Astrocyte (in vitro differentiated cells and primary cell): ENCODE results near the gene APBB2. TPM values are rescaled to one million over a fixed set of nuclear protein-coding genes. Genes with fewer than 3 reads are reported as not detected.

Source experiments
- DNase-seq: peaks from one replicate; pipeline ENCODE4 v3.0.0-alpha.2; 2010; ENCODE audit warnings: low read depth
- FAIRE-seq: peaks from 2 replicates; lab custom pipeline; 2011; peaks lifted over from hg19 to GRCh38; lab: Jason Lieb, UNC
- H2AFZ ChIP-seq: 2 replicates; pipeline ENCODE4 v1.6.0; 2012; ENCODE audit warnings: low read depth, low read length, inconsistent platforms
- H3K27ac ChIP-seq: 2 replicates; pipeline ENCODE4 v1.5.1; 2011; ENCODE audit warnings: low read depth, low read length, inconsistent platforms
- H3K27me3 ChIP-seq: 2 replicates; pipeline ENCODE4 v1.6.0; 2011; ENCODE audit warnings: low read length, inconsistent platforms; ENCODE audit not compliant: insufficient read depth
- H3K36me3 ChIP-seq: 2 replicates; pipeline ENCODE4 v1.5.1; 2011; ENCODE audit warnings: low read length, inconsistent platforms; ENCODE audit not compliant: insufficient read depth
- H3K4me1 ChIP-seq: 2 replicates; pipeline ENCODE4 v1.5.1; 2011; ENCODE audit warnings: low read length, inconsistent platforms; ENCODE audit not compliant: insufficient read depth
- H3K4me2 ChIP-seq: 2 replicates; pipeline ENCODE4 v1.6.0; 2012; ENCODE audit warnings: low read length, inconsistent platforms
- H3K4me3 ChIP-seq: 2 replicates; pipeline ENCODE4 v1.5.1; 2011; ENCODE audit warnings: low read depth, mild to moderate bottlenecking, low read length, inconsistent platforms; ENCODE audit not compliant: insufficient read depth
- H3K79me2 ChIP-seq: 2 replicates; pipeline ENCODE4 v1.6.0; 2012; ENCODE audit warnings: mild to moderate bottlenecking, low read length, inconsistent platforms; ENCODE audit not compliant: insufficient read depth
- H3K9ac ChIP-seq: 2 replicates; pipeline ENCODE4 v1.6.0; 2012; ENCODE audit warnings: mild to moderate bottlenecking, low read length, inconsistent platforms
- H3K9me3 ChIP-seq: 2 replicates; pipeline ENCODE4 v1.5.1; 2012; ENCODE audit warnings: low read depth, mild to moderate bottlenecking, low read length, inconsistent platforms; ENCODE audit not compliant: insufficient read depth
- H4K20me1 ChIP-seq: 2 replicates; pipeline ENCODE4 v1.6.0; 2012; ENCODE audit warnings: low read length, inconsistent platforms; ENCODE audit not compliant: insufficient read depth
- H3K27ac Mint-ChIP-seq: one replicate; pipeline ENCODE4 v1.8.0; 2021; ENCODE audit warnings: mild to moderate bottlenecking, mixed read lengths; ENCODE audit not compliant: unreplicated experiment
- H3K27me3 Mint-ChIP-seq: one replicate; pipeline ENCODE4 v1.8.0; 2021; ENCODE audit warnings: low read depth, mixed read lengths; ENCODE audit not compliant: unreplicated experiment
- H3K36me3 Mint-ChIP-seq: one replicate; pipeline ENCODE4 v1.8.0; 2021; ENCODE audit warnings: low read depth, mixed read lengths; ENCODE audit not compliant: unreplicated experiment
- H3K4me1 Mint-ChIP-seq: one replicate; pipeline ENCODE4 v1.8.0; 2021; ENCODE audit warnings: low read depth, mixed read lengths; ENCODE audit not compliant: unreplicated experiment
- H3K4me3 Mint-ChIP-seq: one replicate; pipeline ENCODE4 v1.8.0; 2021; ENCODE audit warnings: mild to moderate bottlenecking, moderate library complexity, mixed read lengths; ENCODE audit not compliant: unreplicated experiment
- H3K9me3 Mint-ChIP-seq: one replicate; pipeline ENCODE4 v1.8.0; 2021; ENCODE audit warnings: mild to moderate bottlenecking, mixed read lengths; ENCODE audit not compliant: unreplicated experiment
- EZH2 ChIP-seq: IDR thresholded peaks from 2 replicates; pipeline ENCODE4 v1.6.1; 2012; ENCODE audit warnings: mild to moderate bottlenecking, low read length, inconsistent platforms; ENCODE audit not compliant: insufficient read depth
- total RNA-seq: library from RNA; stranded (reverse); gene quantifications from 2 replicates; pipeline ENCODE4 v1.2.1, GENCODE V29; 2021
- TF ChIP-seq, protein P1 (sequence below): IDR thresholded peaks from 2 replicates; pipeline ENCODE4 v1.5.1; 2011; ENCODE audit warnings: low read depth, mild to moderate bottlenecking, inconsistent platforms, low read length, moderate library complexity; ENCODE audit not compliant: insufficient read depth

APBB2 gene
- total RNA-seq, 1 donor from 2014 or later = 173 TPM

GRCh38 chr4:41158756-41159155 lies 55.6 kb downstream of the APBB2 start:
- Mint-ChIP-seq H3K27ac (peak overlapping the region; percentile 99), H3K4me1 (peaks cover 79% of the 10 kb centered on the region)
- no peak for FAIRE-seq

DNA sequence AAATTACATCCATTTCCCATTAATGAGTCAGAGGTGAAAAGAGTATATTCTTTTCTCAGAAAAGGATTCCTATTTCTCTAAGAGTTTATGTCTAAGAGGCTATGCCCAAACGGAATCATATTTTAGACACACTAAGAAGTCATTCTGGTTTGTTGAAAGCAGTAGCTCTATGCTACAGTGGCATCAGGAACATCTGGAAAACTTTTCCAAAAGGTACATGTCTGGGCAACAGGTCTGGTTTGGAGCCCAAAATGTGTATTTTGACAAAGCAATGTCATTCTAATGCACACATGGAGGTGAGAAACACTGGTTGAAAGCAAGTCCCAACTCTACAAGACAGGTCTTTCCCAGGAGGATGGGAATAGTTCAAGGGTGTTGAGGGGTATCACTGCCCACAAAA lies 56.1 kb downstream of the APBB2 start:
- Histone ChIP-seq H3K36me3 (no peaks in the 10 kb centered on the region), H2AFZ (no peak overlapping the region), H4K20me1 (peaks cover 4% of the 10 kb centered on the region), H3K9ac (peak overlapping the region; percentile 23), H3K4me1 (peaks cover 63% of the 10 kb centered on the region), H3K4me2 (no peak overlapping the region), H3K27me3 (no peaks in the 10 kb centered on the region), H3K4me3 (no peak overlapping the region), H3K79me2 (peaks cover 63% of the 10 kb centered on the region), H3K9me3 (no peaks in the 10 kb centered on the region), H3K27ac (peak overlapping the region; percentile 82)
- TF ChIP-seq EZH2 = no peak
- TF ChIP-seq, protein P1, sequence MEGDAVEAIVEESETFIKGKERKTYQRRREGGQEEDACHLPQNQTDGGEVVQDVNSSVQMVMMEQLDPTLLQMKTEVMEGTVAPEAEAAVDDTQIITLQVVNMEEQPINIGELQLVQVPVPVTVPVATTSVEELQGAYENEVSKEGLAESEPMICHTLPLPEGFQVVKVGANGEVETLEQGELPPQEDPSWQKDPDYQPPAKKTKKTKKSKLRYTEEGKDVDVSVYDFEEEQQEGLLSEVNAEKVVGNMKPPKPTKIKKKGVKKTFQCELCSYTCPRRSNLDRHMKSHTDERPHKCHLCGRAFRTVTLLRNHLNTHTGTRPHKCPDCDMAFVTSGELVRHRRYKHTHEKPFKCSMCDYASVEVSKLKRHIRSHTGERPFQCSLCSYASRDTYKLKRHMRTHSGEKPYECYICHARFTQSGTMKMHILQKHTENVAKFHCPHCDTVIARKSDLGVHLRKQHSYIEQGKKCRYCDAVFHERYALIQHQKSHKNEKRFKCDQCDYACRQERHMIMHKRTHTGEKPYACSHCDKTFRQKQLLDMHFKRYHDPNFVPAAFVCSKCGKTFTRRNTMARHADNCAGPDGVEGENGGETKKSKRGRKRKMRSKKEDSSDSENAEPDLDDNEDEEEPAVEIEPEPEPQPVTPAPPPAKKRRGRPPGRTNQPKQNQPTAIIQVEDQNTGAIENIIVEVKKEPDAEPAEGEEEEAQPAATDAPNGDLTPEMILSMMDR = no peak
- Mint-ChIP-seq H3K9me3 (peaks cover 1% of the 10 kb centered on the region), H3K27me3 (no peaks in the 10 kb centered on the region), H3K4me1 (peaks cover 83% of the 10 kb centered on the region), H3K4me3 (no peak overlapping the region), H3K36me3 (peaks cover 2% of the 10 kb centered on the region), H3K27ac (peak overlapping the region; percentile 99)
- DNase-seq (no peak), FAIRE-seq (no peak)

More at GRCh38 chr4:41158756-41159155, 55.6 kb downstream of the APBB2 start:
- no peak overlapping the region for H3K4me3 Mint-ChIP-seq
- no peak for TF ChIP-seq EZH2
- Histone ChIP-seq H3K4me2 (no peak overlapping the region), H3K79me2 (peaks cover 63% of the 10 kb centered on the region), H3K4me1 (peaks cover 63% of the 10 kb centered on the region), H2AFZ (no peak overlapping the region), H3K27ac (peak overlapping the region; percentile 82), H3K36me3 (no peaks in the 10 kb centered on the region), H4K20me1 (peaks cover 4% of the 10 kb centered on the region), H3K9me3 (no peaks in the 10 kb centered on the region), H3K9ac (no peak overlapping the region), H3K27me3 (no peaks in the 10 kb centered on the region), H3K4me3 (no peak overlapping the region)
- peaks cover 5% of the 10 kb centered on the region for H3K36me3 Mint-ChIP-seq
- DNase-seq = no peak
- H3K9me3 Mint-ChIP-seq = peaks cover 1% of the 10 kb centered on the region
- no peaks in the 10 kb centered on the region for H3K27me3 Mint-ChIP-seq

GRCh38 chr4:41157009-41157408 lies 57.3 kb downstream of the APBB2 start:
- no peaks in the 10 kb centered on the region for H3K9me3 ChIP-seq
- peaks cover 63% of the 10 kb centered on the region for H3K4me1 ChIP-seq
- no peaks in the 10 kb centered on the region for H3K27me3 ChIP-seq
- Mint-ChIP-seq H3K4me3 (peak overlapping the region; percentile 6), H3K4me1 (peaks cover 83% of the 10 kb centered on the region), H3K27ac (peak overlapping the region; percentile 99), H3K9me3 (no peaks in the 10 kb centered on the region), H3K27me3 (no peaks in the 10 kb centered on the region), H3K36me3 (peaks cover 5% of the 10 kb centered on the region)
- TF ChIP-seq EZH2 = no peak
- TF ChIP-seq, protein P1 = no peak
- DNase-seq (no peak), FAIRE-seq (no peak)
- no peak overlapping the region for H3K9ac ChIP-seq
- no peak overlapping the region for H3K4me2 ChIP-seq
- peaks cover 58% of the 10 kb centered on the region for H3K79me2 ChIP-seq
- peak overlapping the region; percentile 89 for H3K27ac ChIP-seq
- H4K20me1 ChIP-seq = peaks cover 4% of the 10 kb centered on the region
- no peak overlapping the region for H2AFZ ChIP-seq
- no peak overlapping the region for H3K4me3 ChIP-seq
- H3K36me3 ChIP-seq = no peaks in the 10 kb centered on the region
